Activated effector memory CD4-positive, alpha-beta T cell treated with anti-CD3 and anti-CD28 coated beads, Interleukin-2, amount 50 U/mL, for 16 hours (primary cell): ENCODE results near the gene TNS3.
"Not testable (repeated sequence)": the region's sequence is repeated elsewhere in the genome, so short reads cannot be mapped to it uniquely, and the experiment has no call there.

ENCODE experiments used
- DNase-seq: peaks from one replicate; pipeline ENCODE4 v3.0.0-alpha.2; 2020

The TNS3 gene

GRCh38 chr7:47602272-47603004 is 20.5 kb upstream of the TNS3 start:
- no peak for DNase-seq

GRCh38 chr7:47601881-47602249 is 20.0 kb upstream of the TNS3 start:
- no peak for DNase-seq

GRCh38 chr7:47601119-47601880 is 19.4 kb upstream of the TNS3 start:
- DNase-seq = no peak

- DNase-seq = no peak
Measured at GRCh38 chr7:47600199-47601118, 18.5 kb upstream of the TNS3 start.

GRCh38 chr7:47597379-47597778 is 15.5 kb upstream of the TNS3 start:
- DNase-seq = no peak

GRCh38 chr7:47596502-47597202 is 14.7 kb upstream of the TNS3 start:
- DNase-seq = no peak

- no peak for DNase-seq
Measured at GRCh38 chr7:47594406-47594805, 12.5 kb upstream of the TNS3 start.

GRCh38 chr7:47591655-47592572 is 10.0 kb upstream of the TNS3 start:
- DNase-seq = no peak

- no peak for DNase-seq
Measured at GRCh38 chr7:47591089-47591654, 9.3 kb upstream of the TNS3 start.

- not testable (repeated sequence) for DNase-seq
Measured at GRCh38 chr7:47590215-47590614, 8.3 kb upstream of the TNS3 start.

GRCh38 chr7:47588704-47589225 is 6.9 kb upstream of the TNS3 start:
- DNase-seq = no peak

- no peak for DNase-seq
Measured at GRCh38 chr7:47587976-47588375, 6.1 kb upstream of the TNS3 start.

- no peak for DNase-seq
Measured at GRCh38 chr7:47587351-47587750, 5.4 kb upstream of the TNS3 start.

GRCh38 chr7:47586925-47587324 is 5.0 kb upstream of the TNS3 start:
- no peak for DNase-seq

GRCh38 chr7:47586161-47586670 is 4.3 kb upstream of the TNS3 start:
- not testable (repeated sequence) for DNase-seq

GRCh38 chr7:47584536-47584895 is 2.6 kb upstream of the TNS3 start:
- no peak for DNase-seq

- DNase-seq = no peak
Measured at GRCh38 chr7:47583739-47584535, 2.0 kb upstream of the TNS3 start.

- DNase-seq = no peak
Measured at GRCh38 chr7:47582764-47583738, 1.1 kb upstream of the TNS3 start.

- no peak for DNase-seq
Measured at GRCh38 chr7:47581438-47581803, 490 bp downstream of the TNS3 start.
